ENCODE measurements around the gene PIK3C2G. TPM values are rescaled to one million over a fixed set of nuclear protein-coding genes. Genes with fewer than 3 reads are reported as not detected.
A peak's percentile ranks its signal among the peaks of the same experiment; 100 is the strongest.

Gene PIK3C2G
- total and polyA plus RNA-seq, 3 donors from 2014 or later = 0.55 to 1.1 (median 0.62) TPM

GRCh38 chr12:18224745-18225144 is 36.6 kb upstream of the PIK3C2G start:
- Histone ChIP-seq H3K9me3 (no peaks in the 10 kb centered on the region), H3K27ac (no peak overlapping the region), H3K4me3 (no peak overlapping the region), H3K27me3 (no peaks in the 10 kb centered on the region), H3K4me1 (no peaks in the 10 kb centered on the region), H3K36me3 (ENCODE audit: low read depth, missing control alignments) (no peaks in the 10 kb centered on the region)
- DNase-seq = no peak
- intact Hi-C loops (cut with DNase I; ENCODE audit: low total_unique reads) = no loop called here
- TF ChIP-seq CTCF (IDR thresholded peaks at IDR 0.05) = peak in 1 of 3 experiments; percentile 24
- no peak for TF ChIP-seq POLR2A (IDR thresholded peaks at IDR 0.05)

GRCh38 chr12:18239526-18239925 is 21.8 kb upstream of the PIK3C2G start:
- H3K36me3 ChIP-seq (ENCODE audit: low read depth, missing control alignments) = no peaks in the 10 kb centered on the region
- H3K4me3 ChIP-seq = no peak overlapping the region
- WGBS, 2 donors = 68 to 90% methylated on average over 1 of the region's 1 CpG
- no peaks in the 10 kb centered on the region for H3K9me3 ChIP-seq
- no peak overlapping the region for H3K27ac ChIP-seq
- TF ChIP-seq CTCF (IDR thresholded peaks at IDR 0.05) = no peak
- TF ChIP-seq POLR2A (IDR thresholded peaks at IDR 0.05) = no peak
- no peaks in the 10 kb centered on the region for H3K27me3 ChIP-seq
- H3K4me1 ChIP-seq = no peaks in the 10 kb centered on the region
- intact Hi-C loops (cut with DNase I; ENCODE audit: low total_unique reads) = no loop called here
- DNase-seq = no peak

GRCh38 chr12:18242380-18243089 is 18.8 kb upstream of the PIK3C2G start:
- H3K9me3 ChIP-seq = no peaks in the 10 kb centered on the region
- intact Hi-C loops (cut with DNase I; ENCODE audit: low total_unique reads) = no loop called here
- 76 to 84% methylated on average over 7 of the region's 7 CpGs for WGBS, 2 donors
- H3K4me1 ChIP-seq = no peaks in the 10 kb centered on the region
- no peaks in the 10 kb centered on the region for H3K36me3 ChIP-seq (ENCODE audit: low read depth, missing control alignments)
- no peaks in the 10 kb centered on the region for H3K27me3 ChIP-seq
- no peak for DNase-seq
- no peak overlapping the region for H3K4me3 ChIP-seq
- no peak overlapping the region for H3K27ac ChIP-seq
- TF ChIP-seq POLR2A (IDR thresholded peaks at IDR 0.05) (no peak), CTCF (IDR thresholded peaks at IDR 0.05) (no peak)

GRCh38 chr12:18243238-18243637 is 18.1 kb upstream of the PIK3C2G start:
- H3K9me3 ChIP-seq = no peaks in the 10 kb centered on the region
- H3K27ac ChIP-seq = no peak overlapping the region
- TF ChIP-seq CTCF (IDR thresholded peaks at IDR 0.05) = no peak
- no peak for TF ChIP-seq POLR2A (IDR thresholded peaks at IDR 0.05)
- intact Hi-C loops (cut with DNase I; ENCODE audit: low total_unique reads) = no loop called here
- H3K27me3 ChIP-seq = no peaks in the 10 kb centered on the region
- DNase-seq = no peak
- no peaks in the 10 kb centered on the region for H3K36me3 ChIP-seq (ENCODE audit: low read depth, missing control alignments)
- H3K4me1 ChIP-seq = no peaks in the 10 kb centered on the region
- no peak overlapping the region for H3K4me3 ChIP-seq

- no peak for TF ChIP-seq CTCF (IDR thresholded peaks at IDR 0.05)
- no peak for TF ChIP-seq POLR2A (IDR thresholded peaks at IDR 0.05)
- 81 to 90% methylated on average over 1 of the region's 1 CpG for WGBS, 2 donors
- Histone ChIP-seq H3K27me3 (no peaks in the 10 kb centered on the region), H3K27ac (no peak overlapping the region), H3K36me3 (ENCODE audit: low read depth, missing control alignments) (no peaks in the 10 kb centered on the region), H3K4me1 (no peaks in the 10 kb centered on the region), H3K9me3 (no peaks in the 10 kb centered on the region), H3K4me3 (no peak overlapping the region)
- intact Hi-C loops (cut with DNase I; ENCODE audit: low total_unique reads) = no loop called here
- no peak for DNase-seq
Measured at GRCh38 chr12:18246066-18246465, 15.3 kb upstream of the PIK3C2G start.

Data from testis (tissue), 3 donors.